ENCODE results near the gene SEC24D. TPM values are rescaled to one million over a fixed set of nuclear protein-coding genes. Genes with fewer than 3 reads are reported as not detected.

The SEC24D gene
- total and polyA plus RNA-seq, 2 donors (not counting 3 experiments of a cell fraction or from before 2014, with no cell fraction given): 81.5 to 127 TPM

DNA sequence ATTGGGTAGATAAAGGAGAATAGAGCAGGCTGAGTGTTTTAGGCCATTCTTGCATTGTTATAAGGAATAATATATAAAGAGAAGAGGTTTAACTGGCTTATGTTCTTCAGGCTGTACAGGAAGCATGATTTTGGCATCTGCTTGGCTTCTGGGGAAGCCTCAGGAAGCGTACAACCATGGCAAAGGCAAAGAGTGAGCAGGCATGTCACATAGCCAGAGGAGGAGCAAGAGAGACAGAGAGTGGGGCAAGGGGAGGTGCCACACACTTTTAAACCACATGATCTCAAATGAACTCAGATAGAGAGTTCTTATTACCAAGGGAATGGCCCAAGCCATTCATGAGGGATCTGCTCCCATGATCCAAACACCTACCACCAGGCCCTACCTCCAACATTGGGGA is 155.1 kb downstream of the SEC24D start:
- no peak overlapping the region for H3K9ac ChIP-seq (replicated peaks; ENCODE audit: extremely low read depth, insufficient read depth, low read length)
- dilution Hi-C loops (cut with MboI; ENCODE audit: extremely low pct_ligation_motif_present, low sequenced_read_pairs): no loop called here
- H3K9me3 ChIP-seq (replicated peaks; ENCODE audit: control insufficient read depth, insufficient read depth, low read length): no peaks in the 10 kb centered on the region
- POLR2A ChIA-PET: no interaction called here
- peaks cover 4% of the 10 kb centered on the region for H3K79me2 ChIP-seq (ENCODE audit: control insufficient read depth, insufficient read depth, low read length)
- no peak overlapping the region for H3K27ac ChIP-seq (ENCODE audit: insufficient read depth, low read depth, low read length)
- no peaks in the 10 kb centered on the region for H4K20me1 ChIP-seq (replicated peaks; ENCODE audit: control insufficient read depth, extremely low read depth, insufficient read depth, low read length)
- H3K4me1 ChIP-seq (ENCODE audit: control insufficient read depth, extremely low read depth, insufficient read depth, low read length): no peaks in the 10 kb centered on the region
- CTCF ChIA-PET: no interaction called here
- H2AFZ ChIP-seq (ENCODE audit: low read depth, low read length): no peak overlapping the region
- intact Hi-C loops (cut with micrococcal nuclease): loop anchor here (10.0 kb wide), 1 partner anchor 406 kb away; no protein-coding TSS in a partner anchor
- no peak for DNase-seq (ENCODE audit: low read depth, low spot score)
- H3K4me3 ChIP-seq (replicated peaks in 1 of 3; ENCODE audit: insufficient read depth in 1 of 3, low read depth in 1 of 3, low read length in 3 of 3): no peak overlapping the region
- TF ChIP-seq POLR2A (IDR thresholded peaks at IDR 0.05; ENCODE audit: low read depth, low read length) (no peak), FOS (IDR thresholded peaks at IDR 0.05; ENCODE audit: borderline replicate concordance, insufficient read depth, low read length) (no peak), GATA2 (IDR thresholded peaks at IDR 0.05; ENCODE audit: insufficient read depth, insufficient read length, low read depth, low read length) (no peak)
- TF ChIP-seq, protein P1, sequence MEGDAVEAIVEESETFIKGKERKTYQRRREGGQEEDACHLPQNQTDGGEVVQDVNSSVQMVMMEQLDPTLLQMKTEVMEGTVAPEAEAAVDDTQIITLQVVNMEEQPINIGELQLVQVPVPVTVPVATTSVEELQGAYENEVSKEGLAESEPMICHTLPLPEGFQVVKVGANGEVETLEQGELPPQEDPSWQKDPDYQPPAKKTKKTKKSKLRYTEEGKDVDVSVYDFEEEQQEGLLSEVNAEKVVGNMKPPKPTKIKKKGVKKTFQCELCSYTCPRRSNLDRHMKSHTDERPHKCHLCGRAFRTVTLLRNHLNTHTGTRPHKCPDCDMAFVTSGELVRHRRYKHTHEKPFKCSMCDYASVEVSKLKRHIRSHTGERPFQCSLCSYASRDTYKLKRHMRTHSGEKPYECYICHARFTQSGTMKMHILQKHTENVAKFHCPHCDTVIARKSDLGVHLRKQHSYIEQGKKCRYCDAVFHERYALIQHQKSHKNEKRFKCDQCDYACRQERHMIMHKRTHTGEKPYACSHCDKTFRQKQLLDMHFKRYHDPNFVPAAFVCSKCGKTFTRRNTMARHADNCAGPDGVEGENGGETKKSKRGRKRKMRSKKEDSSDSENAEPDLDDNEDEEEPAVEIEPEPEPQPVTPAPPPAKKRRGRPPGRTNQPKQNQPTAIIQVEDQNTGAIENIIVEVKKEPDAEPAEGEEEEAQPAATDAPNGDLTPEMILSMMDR (IDR thresholded peaks at IDR 0.05; ENCODE audit: extremely low read depth in 1 of 2, insufficient read depth in 1 of 2, low read depth in 1 of 2, low read length in 2 of 2): no peak
- no peak overlapping the region for H3K4me2 ChIP-seq (ENCODE audit: insufficient read depth, low read length)
- no peak for FAIRE-seq
- H3K9me1 ChIP-seq (replicated peaks; ENCODE audit: control insufficient read depth, extremely low read depth, insufficient read depth, low read length): no peaks in the 10 kb centered on the region
- no peaks in the 10 kb centered on the region for H3K36me3 ChIP-seq (ENCODE audit: control insufficient read depth in 2 of 2, extremely low read depth in 1 of 2, insufficient read depth in 2 of 2, low read length in 2 of 2)
- H3K27me3 ChIP-seq (ENCODE audit: control insufficient read depth in 2 of 2, insufficient read depth in 2 of 2, low read length in 2 of 2): peaks cover 0 to 3% of the 10 kb centered on the region in 2 experiments
- BruUV-seq (replicated peaks): no TSS peak

DNA sequence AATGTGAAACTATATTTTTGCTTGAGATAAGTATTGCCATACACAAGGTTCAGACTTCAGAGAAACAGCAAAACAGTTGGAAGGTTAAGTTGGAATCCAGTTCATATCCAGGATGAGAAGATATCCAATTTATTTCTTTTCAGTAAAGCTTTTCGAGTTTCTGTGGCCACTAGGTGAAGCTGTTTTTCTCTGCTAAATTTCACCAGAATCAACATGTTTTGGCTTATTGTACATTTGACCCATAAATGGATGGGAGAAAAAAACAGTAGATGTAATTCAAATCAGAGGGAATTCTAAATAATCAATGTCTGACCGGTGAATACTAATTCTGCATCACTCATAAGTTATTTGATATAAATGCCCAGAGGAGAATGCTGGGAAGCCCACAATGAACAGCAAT is 159.8 kb downstream of the SEC24D start:
- Histone ChIP-seq H3K9me3 (replicated peaks; ENCODE audit: control insufficient read depth, insufficient read depth, low read length) (no peaks in the 10 kb centered on the region), H3K79me2 (ENCODE audit: control insufficient read depth, insufficient read depth, low read length) (no peaks in the 10 kb centered on the region), H3K27me3 (ENCODE audit: control insufficient read depth in 2 of 2, insufficient read depth in 2 of 2, low read length in 2 of 2) (peaks cover 0 to 8% of the 10 kb centered on the region in 2 experiments), H3K27ac (ENCODE audit: insufficient read depth, low read depth, low read length) (no peak overlapping the region), H3K4me3 (replicated peaks in 1 of 3; ENCODE audit: insufficient read depth in 1 of 3, low read depth in 1 of 3, low read length in 3 of 3) (no peak overlapping the region), H3K36me3 (ENCODE audit: control insufficient read depth in 2 of 2, extremely low read depth in 1 of 2, insufficient read depth in 2 of 2, low read length in 2 of 2) (no peaks in the 10 kb centered on the region), H2AFZ (ENCODE audit: low read depth, low read length) (no peak overlapping the region), H3K9ac (replicated peaks; ENCODE audit: extremely low read depth, insufficient read depth, low read length) (no peak overlapping the region), H3K4me2 (ENCODE audit: insufficient read depth, low read length) (no peak overlapping the region), H4K20me1 (replicated peaks; ENCODE audit: control insufficient read depth, extremely low read depth, insufficient read depth, low read length) (no peaks in the 10 kb centered on the region), H3K9me1 (replicated peaks; ENCODE audit: control insufficient read depth, extremely low read depth, insufficient read depth, low read length) (no peaks in the 10 kb centered on the region), H3K4me1 (ENCODE audit: control insufficient read depth, extremely low read depth, insufficient read depth, low read length) (no peaks in the 10 kb centered on the region)
- no TSS peak for BruUV-seq (replicated peaks)
- CTCF ChIA-PET: interaction anchor here (0.6 to 2.2 kb wide), 3 partner anchors 9 to 293 kb away, joined by 3 to 11 read pairs (median 5); partner anchors contain the start of gene METTL14
- dilution Hi-C loops (cut with MboI; ENCODE audit: extremely low pct_ligation_motif_present, low sequenced_read_pairs): no loop called here
- no peak for TF ChIP-seq FOS (IDR thresholded peaks at IDR 0.05; ENCODE audit: borderline replicate concordance, insufficient read depth, low read length)
- TF ChIP-seq, protein P1 (IDR thresholded peaks at IDR 0.05; ENCODE audit: extremely low read depth in 1 of 2, insufficient read depth in 1 of 2, low read depth in 1 of 2, low read length in 2 of 2): peak in 1 of 2 donors; percentile 4
- POLR2A ChIA-PET: no interaction called here
- DNase-seq (ENCODE audit: low read depth, low spot score) (no peak), FAIRE-seq (no peak)
- intact Hi-C loops (cut with micrococcal nuclease): no loop called here
